GM12878 (cell line): ENCODE data around the gene LMTK2. TPM values are rescaled to one million over a fixed set of nuclear protein-coding genes. Genes with fewer than 3 reads are reported as not detected.

Experiments used
- ATAC-seq: fragments of 200-7000 bp; cut with Tn5 transposase; 3 replicates; pipeline ENCODE4 v1.9.1; 2020; ENCODE audit warnings: mild to moderate bottlenecking, moderate library complexity
- BruUV-seq: library from RNA; stranded (reverse); fragments of 400-500 nt; replicated peaks from 2 replicates; lab custom pipeline; 2021; lab: Mats Ljungman, UMichigan
- CTCF ChIA-PET: fragments of 300-600 bp; sonication (Branson Sonifier 250); formaldehyde crosslinking; extraction: SDS; loops from one replicate; lab custom pipeline; 2021; ENCODE audit warnings: inconsistent platforms; lab: Yijun Ruan, JAX
- POLR2A ChIA-PET: fragments of 350-600 bp; formaldehyde crosslinking; extraction: SDS; loops from one replicate; lab custom pipeline; 2021; ENCODE audit warnings: inconsistent platforms; lab: Charles Lee
- RAD21 ChIA-PET: fragments of 300-600 bp; sonication (Branson Sonifier 250); formaldehyde crosslinking; loops from one replicate; lab custom pipeline; 2023; ENCODE audit warnings: antibody characterized with exemption; ENCODE audit not compliant: unreplicated experiment; lab: Charles Lee
- SMC1A ChIA-PET: fragments of 300-600 bp; sonication (Branson Sonifier 250); formaldehyde crosslinking; loops from one replicate; lab custom pipeline; 2023; ENCODE audit not compliant: unreplicated experiment, uncharacterized antibody; lab: Charles Lee
- DNase-seq: peaks from one replicate; pipeline ENCODE4 v3.0.0-alpha.2; 2011; ENCODE audit warnings: low read depth, low spot score
- FAIRE-seq: peaks from 3 replicates; lab custom pipeline; 2011; peaks lifted over from hg19 to GRCh38; lab: Jason Lieb, UNC
- H2AFZ ChIP-seq: 2 replicates; pipeline ENCODE4 v1.6.0; 2011; ENCODE audit warnings: low read depth, low read length, control low read depth; ENCODE audit not compliant: control insufficient read depth
- H3K27ac ChIP-seq: 2 replicates; pipeline ENCODE4 v1.5.1; 2011; ENCODE audit warnings: control low read depth; ENCODE audit not compliant: control insufficient read depth, insufficient read depth
- H3K27me3 ChIP-seq, 2 experiments: replicated peaks in 1 of 2; 2 replicates each; pipeline versions ENCODE4 v1.6.0 to v1.6.1; 2011; ENCODE audit warnings: low read length in 1 of 2; ENCODE audit not compliant: control insufficient read depth in 2 of 2, insufficient read depth in 2 of 2
- H3K36me3 ChIP-seq, 2 experiments: 2 replicates each; pipeline ENCODE4 v1.5.1; 2011; ENCODE audit warnings: low read length in 1 of 2; ENCODE audit not compliant: control insufficient read depth in 2 of 2, insufficient read depth in 2 of 2
- H3K4me1 ChIP-seq: 2 replicates; pipeline ENCODE4 v1.6.1; 2011; ENCODE audit warnings: mild to moderate bottlenecking, low read length, moderate library complexity, mixed read lengths; ENCODE audit not compliant: control insufficient read depth, insufficient read depth
- H3K4me2 ChIP-seq: 2 replicates; pipeline ENCODE4 v1.6.0; 2011; ENCODE audit warnings: control low read depth; ENCODE audit not compliant: control insufficient read depth, insufficient read depth
- H3K4me3 ChIP-seq: fragments of 200-600 bp; sonication (generic); 2 replicates; pipeline ENCODE4 v1.5.1; 2016
- H3K79me2 ChIP-seq: 2 replicates; pipeline ENCODE4 v1.6.0; 2011; ENCODE audit warnings: low read length; ENCODE audit not compliant: control insufficient read depth, insufficient read depth
- H3K9ac ChIP-seq: 2 replicates; pipeline ENCODE4 v1.8.0; 2011; ENCODE audit warnings: low read length, control low read depth, mixed read lengths; ENCODE audit not compliant: control insufficient read depth, insufficient read depth
- H3K9me3 ChIP-seq: replicated peaks from 3 replicates; pipeline ENCODE4 v1.5.1; 2011; ENCODE audit warnings: mild to moderate bottlenecking, low read length; ENCODE audit not compliant: control insufficient read depth, insufficient read depth
- H4K20me1 ChIP-seq: 2 replicates; pipeline ENCODE4 v1.6.0; 2011; ENCODE audit not compliant: control insufficient read depth, insufficient read depth
- ATF7 ChIP-seq: fragments of 450-650 bp; IDR thresholded peaks from 2 replicates; pipeline ENCODE4 v1.6.1; 2016; ENCODE audit warnings: low read depth, mild to moderate bottlenecking
- CEBPB ChIP-seq, 2 experiments: fragments of 150-350 bp in 1 of 2; IDR thresholded peaks; 2 replicates each; pipeline ENCODE4 v1.6.1; 2012 to 2014; ENCODE audit warnings: low read depth in 2 of 2, low read length in 2 of 2, borderline replicate concordance in 1 of 2, inconsistent platforms in 1 of 2
- CREM ChIP-seq: IDR thresholded peaks from 2 replicates; pipeline ENCODE4 v1.6.1; 2014; ENCODE audit warnings: antibody characterized with exemption, low read depth
- E2F8 ChIP-seq: fragments of 450-650 bp; IDR thresholded peaks from 2 replicates; pipeline ENCODE4 v1.6.1; 2018; ENCODE audit warnings: mild to moderate bottlenecking, low read depth, moderate library complexity; ENCODE audit not compliant: partially characterized antibody
- EZH2 ChIP-seq: IDR thresholded peaks from 2 replicates; pipeline ENCODE4 v1.6.1; 2012; ENCODE audit warnings: low read depth, mild to moderate bottlenecking, control low read depth, inconsistent platforms, low read length, borderline replicate concordance; ENCODE audit not compliant: control insufficient read depth
- FOXM1 ChIP-seq: IDR thresholded peaks from 2 replicates; pipeline ENCODE4 v1.6.1; 2012; ENCODE audit warnings: low read depth, mild to moderate bottlenecking, inconsistent platforms, low read length, moderate library complexity
- GABPA ChIP-seq: IDR thresholded peaks from 2 replicates; pipeline ENCODE4 v1.6.1; 2014; ENCODE audit warnings: antibody characterized with exemption, low read depth, mild to moderate bottlenecking, inconsistent platforms
- IKZF2 ChIP-seq, 2 experiments: fragments of 450-650 bp; IDR thresholded peaks; 2 replicates each; pipeline ENCODE4 v1.6.1; 2017; ENCODE audit warnings: mild to moderate bottlenecking in 2 of 2, moderate library complexity in 2 of 2
- MLLT1 ChIP-seq: fragments of 450-650 bp; IDR thresholded peaks from 2 replicates; pipeline ENCODE4 v1.6.1; 2016; ENCODE audit warnings: mild to moderate bottlenecking
- MTA2 ChIP-seq: fragments of 450-650 bp; IDR thresholded peaks from 2 replicates; pipeline ENCODE4 v1.6.1; 2016; ENCODE audit warnings: low read depth, mild to moderate bottlenecking, moderate library complexity
- NBN ChIP-seq: fragments of 450-650 bp; IDR thresholded peaks from 2 replicates; pipeline ENCODE4 v1.6.1; 2016
- NR2C1 ChIP-seq: fragments of 450-650 bp; IDR thresholded peaks from 2 replicates; pipeline ENCODE4 v1.6.1; 2017; ENCODE audit warnings: antibody characterized with exemption, mild to moderate bottlenecking, moderate library complexity
- PAX5 ChIP-seq: IDR thresholded peaks from 2 replicates; pipeline ENCODE4 v1.6.1; 2011; ENCODE audit warnings: low read depth, low read length, borderline replicate concordance
- POU2F2 ChIP-seq: IDR thresholded peaks from 3 replicates; pipeline ENCODE4 v1.6.1; 2011; ENCODE audit warnings: low read depth, mild to moderate bottlenecking, low read length, borderline replicate concordance
- SPI1 ChIP-seq: IDR thresholded peaks from 2 replicates; pipeline ENCODE4 v1.6.1; 2011; ENCODE audit warnings: low read depth, mild to moderate bottlenecking, low read length, moderate library complexity, borderline replicate concordance; ENCODE audit not compliant: insufficient read depth
- SREBF1 ChIP-seq: IDR thresholded peaks from 2 replicates; pipeline ENCODE4 v1.6.1; 2012; ENCODE audit warnings: mild to moderate bottlenecking, low read length
- TBL1XR1 ChIP-seq: IDR thresholded peaks from 2 replicates; pipeline ENCODE4 v1.6.1; 2012; ENCODE audit warnings: low read depth, low read length, improper control_type of control experiment
- ZNF384 ChIP-seq: IDR thresholded peaks from 2 replicates; pipeline ENCODE4 v1.6.1; 2012; ENCODE audit warnings: low read depth, mild to moderate bottlenecking, low read length, improper control_type of control experiment, borderline replicate concordance
- ZZZ3 ChIP-seq: IDR thresholded peaks from 2 replicates; pipeline ENCODE4 v1.6.1; 2011; ENCODE audit warnings: low read depth; ENCODE audit not compliant: control insufficient read depth, insufficient read length
- WGBS: methylation state at CpG from one replicate; pipeline ENCODE4 v1.1.6; 2016; ENCODE audit warnings: low lambda C conversion rate; ENCODE audit not compliant: insufficient replicate concordance, insufficient coverage; ENCODE audit errors: missing lambda C conversion rate; 5-methylcytosine and 5-hydroxymethylcytosine counted together
- in situ Hi-C: fragments of 300-500 bp; cut with MboI; formaldehyde crosslinking; loops from 9 replicates; pipeline ENCODE4 v1.14.3; 2018; ENCODE audit warnings: mixed read lengths
- intact Hi-C: fragments of 100-400 bp; cut with micrococcal nuclease; formaldehyde crosslinking; loops from one replicate; pipeline ENCODE4 v1.14.2; 2022; ENCODE audit not compliant: unreplicated experiment
- polyA plus RNA-seq, 11 experiments: library from polyadenylated mRNA; depleted of rRNA in 4 of 11; unstranded in 6 of 11; stranded (reverse) in 5 of 11; fragments of >200 nt; fragmentation: Nextera tagmentation in 4 of 11; fragmentation: Illumina TruSeq in 1 of 11; extraction: Ambion mirVana in 4 of 11; extraction: Trizol in 1 of 11; gene quantifications; 1 replicate in 1 of 11; 2 replicates in 10 of 11; pipeline versions ENCODE4 v1.2.1 to v1.2.3, GENCODE V29; 2011 to 2016; ENCODE audit warnings: inconsistent platforms in 2 of 11, missing spikeins in 2 of 11, low read depth in 1 of 11
- total RNA-seq, 4 experiments: library from RNA; depleted of rRNA in 3 of 4; stranded (reverse); fragments of >200 nt in 3 of 4; fragmentation: Illumina TruSeq in 1 of 4; extraction: Trizol in 1 of 4; gene quantifications; 2 replicates each; pipeline versions ENCODE4 v1.2.1 to v1.2.3, GENCODE V29; 2013 to 2021

The LMTK2 gene
- total and polyA plus RNA-seq, 10 of the 15 experiments (the other 5 are each of a cell fraction or from before 2014, with no cell fraction given), result 0.68 to 8.7 (median 4.6) TPM

- H3K9me3 ChIP-seq, result no peaks in the 10 kb centered on the region
- H3K4me1 ChIP-seq, result peaks cover 39% of the 10 kb centered on the region
- no peaks in the 10 kb centered on the region; a peak in 1 of 4 replicates for H3K36me3 ChIP-seq
- in situ Hi-C loops, result no loop called here
- ChIA-PET RAD21 (interaction anchor here (0.9 to 5.3 kb wide), 8 partner anchors 23 to 110 kb away, joined by 3 to 37 read pairs (median 9); no protein-coding TSS in a partner anchor), CTCF (interaction anchor here (0.9 to 5.3 kb wide), 11 partner anchors 12 to 268 kb away, joined by 3 to 34 read pairs (median 5); partner anchors contain the start of genes BAIAP2L1 and LMTK2), POLR2A (interaction anchor here (1.1 to 1.4 kb wide), 2 partner anchors 13 to 20 kb away, joined by 3 to 4 read pairs; no protein-coding TSS in a partner anchor), SMC1A (interaction anchor here (0.6 to 4.5 kb wide), 13 partner anchors 10 to 123 kb away, joined by 3 to 38 read pairs (median 4); no protein-coding TSS in a partner anchor)
- ATAC-seq, result peak; percentile 82
- peak; percentile 87 for FAIRE-seq
- H3K4me3 ChIP-seq, result no peak overlapping the region
- H3K9ac ChIP-seq, result no peak overlapping the region
- intact Hi-C loops, result loop anchor here (2.0 kb wide), 2 partner anchors 26 to 70 kb away; partner anchors contain the start of gene LMTK2
- H3K4me2 ChIP-seq, result peak overlapping the region; percentile 31
- H3K27ac ChIP-seq, result no peak overlapping the region
- peaks cover 29% of the 10 kb centered on the region for H4K20me1 ChIP-seq
- 3% methylated on average over 4 of the region's 4 CpGs for WGBS
- H2AFZ ChIP-seq, result no peak overlapping the region
- H3K27me3 ChIP-seq, result no peaks in the 10 kb centered on the region
- H3K79me2 ChIP-seq, result no peaks in the 10 kb centered on the region
- DNase-seq, result peak; percentile 63
- BruUV-seq, result no TSS peak
- TF ChIP-seq GABPA, result 0 out of 2 replicates have a peak, but pooled peaks have one; percentile 40
- no peak for TF ChIP-seq ZZZ3
- TF ChIP-seq POU2F2, result 0 out of 3 replicates have a peak, but pooled peaks have one; percentile 41
- TF ChIP-seq E2F8, result no peak
- peak; percentile 88 for TF ChIP-seq SPI1
- TF ChIP-seq SREBF1, result no peak
- TF ChIP-seq NBN, result peak; percentile 48; the same call in 1 of the 2 replicates
- no peak for TF ChIP-seq NR2C1
- TF ChIP-seq PAX5, result peak; percentile 84; the same call in 1 of the 2 replicates
- TF ChIP-seq MLLT1, result peak; percentile 91
- peak in 1 of 2 experiments; percentile 92; a peak in 2 of 4 replicates for TF ChIP-seq CEBPB (IDR thresholded peaks at IDR 0.05; ENCODE audit: borderline replicate concordance in 1 of 2, low read depth in 2 of 2, low read length in 2 of 2)
- peak; percentile 55; the same call in 1 of the 2 replicates for TF ChIP-seq CREM
- TF ChIP-seq EZH2, result 0 out of 2 replicates have a peak, but pooled peaks have one; percentile 58
- peak; percentile 74 for TF ChIP-seq ZNF384
- peak; percentile 73 for TF ChIP-seq MTA2
- TF ChIP-seq IKZF2 (IDR thresholded peaks at IDR 0.05), result peak; percentile 86 to 90
- TF ChIP-seq FOXM1, result peak; percentile 81; the same call in 1 of the 2 replicates
- TF ChIP-seq TBL1XR1, result peak; percentile 71; the same call in 1 of the 2 replicates
- TF ChIP-seq ATF7, result peak; percentile 61
Measured at GRCh38 chr7:98133181-98133580, 26.5 kb downstream of the LMTK2 start.
